D721Med (cell line): ENCODE measurements around the gene FADS6.

Experiments used
- DNase-seq: peaks from one replicate; pipeline ENCODE4 v3.0.0; 2011; ENCODE audit warnings: low spot score; ENCODE audit not compliant: insufficient read length
- FAIRE-seq: peaks from 2 replicates; lab custom pipeline; 2011; peaks lifted over from hg19 to GRCh38; lab: Jason Lieb, UNC
- TF ChIP-seq, protein P1 (sequence below): IDR thresholded peaks from 2 replicates; pipeline ENCODE4 v1.5.1; 2012; ENCODE audit warnings: mild to moderate bottlenecking, control low read depth; ENCODE audit not compliant: insufficient read depth; ENCODE audit errors: missing control alignments

The FADS6 gene

DNA sequence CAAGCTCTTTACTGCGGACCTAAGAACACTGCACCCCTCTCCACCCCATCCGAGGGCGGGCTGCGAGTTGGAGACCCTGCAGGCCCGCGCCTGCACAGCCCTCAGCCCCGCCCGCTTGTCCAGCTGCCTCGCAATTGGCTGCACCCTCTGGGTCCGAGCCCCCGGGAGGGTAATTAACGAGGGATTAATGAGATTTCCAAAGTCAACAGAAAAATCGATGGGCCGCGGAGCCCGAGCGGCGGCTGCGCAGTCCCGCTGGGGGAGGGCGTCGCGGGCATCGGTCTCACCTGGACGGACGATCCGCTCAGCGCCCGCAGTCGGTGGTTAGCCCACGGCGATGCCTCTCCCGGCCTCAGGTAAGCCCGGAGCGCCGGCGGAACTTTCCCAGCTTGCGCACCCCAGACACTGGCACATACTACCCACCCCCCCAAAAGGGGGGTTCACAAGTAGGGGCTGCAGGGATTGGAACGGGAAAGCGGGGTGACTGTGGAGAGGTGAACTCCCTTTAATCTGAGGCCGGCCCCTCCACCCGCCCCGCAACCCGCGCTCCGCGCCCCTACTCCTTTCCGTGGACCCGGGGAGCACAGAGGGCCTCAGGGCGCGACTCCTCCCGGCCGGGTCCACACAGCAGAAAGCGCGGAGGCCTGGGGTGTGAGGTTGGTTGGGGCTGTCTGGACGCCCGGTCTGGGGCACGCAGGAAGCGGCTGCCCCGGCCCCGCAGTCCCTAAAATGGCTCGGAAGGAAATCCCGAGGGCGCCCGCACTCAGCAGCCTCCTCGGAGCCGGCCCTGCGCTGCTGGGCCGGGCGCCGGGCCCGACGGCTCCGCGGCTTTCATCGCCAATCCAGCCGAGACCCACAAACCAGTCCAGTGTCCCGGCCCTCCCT, 42.4 kb upstream of the FADS6 start, which contains the start of gene OTOP3:
Gene OTOP3 (plus strand): TSS at position 314 of the 885 bp plus-strand sequence. CDS start 24 bp downstream, at position 338.
- TF ChIP-seq, protein P1, sequence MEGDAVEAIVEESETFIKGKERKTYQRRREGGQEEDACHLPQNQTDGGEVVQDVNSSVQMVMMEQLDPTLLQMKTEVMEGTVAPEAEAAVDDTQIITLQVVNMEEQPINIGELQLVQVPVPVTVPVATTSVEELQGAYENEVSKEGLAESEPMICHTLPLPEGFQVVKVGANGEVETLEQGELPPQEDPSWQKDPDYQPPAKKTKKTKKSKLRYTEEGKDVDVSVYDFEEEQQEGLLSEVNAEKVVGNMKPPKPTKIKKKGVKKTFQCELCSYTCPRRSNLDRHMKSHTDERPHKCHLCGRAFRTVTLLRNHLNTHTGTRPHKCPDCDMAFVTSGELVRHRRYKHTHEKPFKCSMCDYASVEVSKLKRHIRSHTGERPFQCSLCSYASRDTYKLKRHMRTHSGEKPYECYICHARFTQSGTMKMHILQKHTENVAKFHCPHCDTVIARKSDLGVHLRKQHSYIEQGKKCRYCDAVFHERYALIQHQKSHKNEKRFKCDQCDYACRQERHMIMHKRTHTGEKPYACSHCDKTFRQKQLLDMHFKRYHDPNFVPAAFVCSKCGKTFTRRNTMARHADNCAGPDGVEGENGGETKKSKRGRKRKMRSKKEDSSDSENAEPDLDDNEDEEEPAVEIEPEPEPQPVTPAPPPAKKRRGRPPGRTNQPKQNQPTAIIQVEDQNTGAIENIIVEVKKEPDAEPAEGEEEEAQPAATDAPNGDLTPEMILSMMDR, result no peak
- no peak for FAIRE-seq
- DNase-seq, result peak; percentile 96

DNA sequence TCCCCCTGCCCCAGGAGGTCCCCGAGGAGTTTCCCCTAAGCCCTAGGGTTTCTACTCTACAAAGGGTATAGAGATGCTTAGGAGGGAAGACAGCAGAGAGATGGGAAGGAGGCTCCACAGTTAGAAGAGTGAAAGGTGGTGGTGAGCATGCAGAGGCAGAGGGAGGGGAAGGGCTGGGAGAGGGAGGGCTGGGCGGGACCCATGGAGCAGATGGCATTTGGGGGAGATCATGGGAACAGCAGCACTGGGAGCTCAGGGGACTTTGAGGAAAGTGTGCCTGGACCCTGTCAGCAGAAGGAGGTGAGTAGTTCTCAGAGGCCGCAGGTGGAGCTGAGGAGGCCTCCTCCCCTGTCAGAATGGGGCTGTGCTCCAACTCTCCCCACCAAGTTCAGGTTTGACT, 41.6 kb upstream of the FADS6 start:
- TF ChIP-seq, protein P1, result no peak
- FAIRE-seq, result no peak
- DNase-seq, result no peak

GRCh38 chr17:74930535-74931036, 37.2 kb upstream of the FADS6 start:
- TF ChIP-seq, protein P1, result no peak
- DNase-seq (no peak), FAIRE-seq (no peak)

DNA sequence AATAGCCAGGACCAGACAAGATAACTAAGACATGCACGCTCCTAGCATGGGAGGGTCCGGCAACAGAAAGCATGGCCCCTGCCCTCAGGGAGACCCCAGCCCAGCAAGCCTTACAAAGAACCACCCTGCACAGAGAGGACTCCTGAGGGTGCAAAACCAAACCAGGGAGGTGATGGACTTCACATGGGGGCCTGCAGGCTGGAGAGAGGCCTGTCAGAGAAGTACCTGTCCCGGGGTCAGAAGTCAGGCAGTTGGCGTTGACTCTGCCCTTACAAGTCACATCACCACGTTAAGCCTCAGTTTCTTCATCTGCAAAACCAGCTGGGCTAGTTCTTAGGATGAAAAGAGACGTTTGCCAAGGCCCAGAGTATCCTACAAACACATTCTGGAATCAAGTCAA, 35.4 kb upstream of the FADS6 start:
- TF ChIP-seq, protein P1, result no peak

GRCh38 chr17:74925242-74925641, 31.8 kb upstream of the FADS6 start:
- DNase-seq (no peak), FAIRE-seq (no peak)
- TF ChIP-seq, protein P1, result no peak

More for the DNA sequence above, 35.4 kb upstream of the FADS6 start:
- FAIRE-seq (no peak), DNase-seq (no peak)

- FAIRE-seq, result no peak
- DNase-seq, result no peak
- TF ChIP-seq, protein P1, result no peak
Measured at GRCh38 chr17:74924250-74924948, 31.0 kb upstream of the FADS6 start, which contains the start of gene OTOP2. OTOP2 (plus strand) TSS chr17:74924273; CDS start chr17:74924633, 360 bp downstream.
